NB4 (cell line): ENCODE data around the gene MTAP.

Experiments used
- DNase-seq: peaks from one replicate; pipeline ENCODE4 v3.0.0; 2010; ENCODE audit warnings: low read depth
- H3K4me3 ChIP-seq: one replicate; pipeline ENCODE4 v1.5.1; 2011; ENCODE audit warnings: mild to moderate bottlenecking, low read depth, low read length, moderate library complexity
- CTCF ChIP-seq: IDR thresholded peaks from one replicate; pipeline ENCODE4 v1.5.1; 2012; ENCODE audit warnings: low read depth, low read length
- MAX ChIP-seq: IDR thresholded peaks from 2 replicates; pipeline ENCODE4 v1.6.1; 2011; ENCODE audit warnings: low read depth, low read length
- MYC ChIP-seq: IDR thresholded peaks from 2 replicates; pipeline ENCODE4 v1.6.1; 2011; ENCODE audit warnings: low read depth, low read length
- POLR2A ChIP-seq: IDR thresholded peaks from 2 replicates; pipeline ENCODE4 v1.6.1; 2011; ENCODE audit warnings: mild to moderate bottlenecking; ENCODE audit not compliant: insufficient read length; ENCODE audit errors: extremely low read depth

MTAP gene

GRCh38 chr9:21862871-21863270 lies 60.4 kb downstream of the MTAP start:
- H3K4me3 ChIP-seq = no peak overlapping the region
- no peak for DNase-seq
- TF ChIP-seq CTCF (no peak), MYC (no peak), POLR2A (no peak), MAX (no peak)

- DNase-seq = no peak
Measured at GRCh38 chr9:21864505-21864904, 62.1 kb downstream of the MTAP start.

GRCh38 chr9:21866302-21866701 lies 63.9 kb downstream of the MTAP start:
- DNase-seq = no peak
- TF ChIP-seq POLR2A (no peak), MYC (no peak), CTCF (no peak), MAX (no peak)
- H3K4me3 ChIP-seq = no peak overlapping the region

More at GRCh38 chr9:21864505-21864904, 62.1 kb downstream of the MTAP start:
- TF ChIP-seq POLR2A = no peak
- no peak for TF ChIP-seq MYC
- TF ChIP-seq CTCF = no peak
- no peak for TF ChIP-seq MAX
- no peak overlapping the region for H3K4me3 ChIP-seq

- no peak overlapping the region for H3K4me3 ChIP-seq
- no peak for DNase-seq
- TF ChIP-seq MYC (no peak), MAX (no peak), POLR2A (no peak), CTCF (no peak)
Measured at GRCh38 chr9:21871256-21871975, 69.0 kb downstream of the MTAP start.

GRCh38 chr9:21872696-21873095 lies 70.3 kb downstream of the MTAP start:
- H3K4me3 ChIP-seq = no peak overlapping the region

More at GRCh38 chr9:21872696-21873095, 70.3 kb downstream of the MTAP start:
- TF ChIP-seq MYC (no peak), MAX (no peak), POLR2A (no peak), CTCF (no peak)
- no peak for DNase-seq
